Measurements from ENCODE around the gene ABCA3. TPM values are rescaled to one million over a fixed set of nuclear protein-coding genes. Genes with fewer than 3 reads are reported as not detected.

Gene ABCA3
- total RNA-seq, 4 donors from 2014 or later: 6.8 to 17.9 (median 11.0) TPM

DNA sequence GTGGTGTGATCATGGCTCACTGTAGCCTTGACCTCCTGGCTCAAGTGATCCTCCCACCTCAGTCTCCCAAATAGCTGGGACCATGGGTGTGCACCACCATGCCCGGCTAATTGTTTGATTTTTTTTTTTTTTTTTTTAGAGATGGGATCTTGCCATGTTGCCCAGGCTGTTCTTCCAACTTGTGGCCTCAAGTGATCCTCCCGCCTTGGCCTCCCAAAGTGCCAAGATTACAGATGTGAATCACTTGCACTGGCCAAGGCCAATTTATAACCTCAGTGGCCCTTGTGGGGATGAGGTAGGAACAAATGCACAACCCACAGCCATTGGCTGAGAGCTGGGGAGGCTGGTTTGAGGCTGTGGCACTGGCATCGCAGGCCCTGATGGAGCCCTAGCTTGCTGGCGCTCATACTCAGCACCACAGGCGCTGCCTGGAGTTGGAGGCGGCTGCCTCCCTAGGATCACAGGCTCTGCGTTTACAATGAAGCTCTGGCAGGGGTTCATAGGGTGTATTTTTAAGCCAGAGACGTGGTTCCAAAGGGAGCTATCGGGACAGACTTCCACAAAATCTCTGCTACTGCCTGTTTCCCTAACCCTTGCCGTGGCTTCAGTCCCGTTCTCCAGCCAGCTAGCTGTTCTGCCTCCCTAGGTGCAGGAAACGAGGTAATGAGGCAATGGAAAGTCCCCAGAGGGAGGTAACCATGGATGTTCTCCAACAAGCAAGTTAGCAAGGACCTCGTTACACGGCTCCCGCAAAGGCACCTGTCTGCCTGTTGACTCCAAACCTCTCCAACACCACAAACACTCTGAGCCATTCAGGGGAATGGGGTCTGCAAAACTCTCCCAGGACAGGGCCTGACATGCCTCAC, 2.9 kb downstream of the ABCA3 start:
- no peak overlapping the region for H3K27ac ChIP-seq

GRCh38 chr16:2335286-2335895, 5.1 kb downstream of the ABCA3 start:
- WGBS: 85% methylated on average over 8 of the region's 8 CpGs
- H3K4me3 ChIP-seq: no peak overlapping the region

More for the DNA sequence above, 2.9 kb downstream of the ABCA3 start:
- Histone ChIP-seq H3K36me3 (no peaks in the 10 kb centered on the region), H3K4me3 (no peak overlapping the region), H3K4me1 (peaks cover 29% of the 10 kb centered on the region), H3K9me3 (no peaks in the 10 kb centered on the region), H3K27me3 (no peaks in the 10 kb centered on the region)
- DNase-seq (ENCODE audit: low spot score in 2 of 2): no peak
- 69% methylated on average over 15 of the region's 15 CpGs for WGBS
- no peak for TF ChIP-seq POLR2AphosphoS5 (IDR thresholded peaks at IDR 0.05)
- TF ChIP-seq EP300 (IDR thresholded peaks at IDR 0.05): no peak
- TF ChIP-seq, protein P1, sequence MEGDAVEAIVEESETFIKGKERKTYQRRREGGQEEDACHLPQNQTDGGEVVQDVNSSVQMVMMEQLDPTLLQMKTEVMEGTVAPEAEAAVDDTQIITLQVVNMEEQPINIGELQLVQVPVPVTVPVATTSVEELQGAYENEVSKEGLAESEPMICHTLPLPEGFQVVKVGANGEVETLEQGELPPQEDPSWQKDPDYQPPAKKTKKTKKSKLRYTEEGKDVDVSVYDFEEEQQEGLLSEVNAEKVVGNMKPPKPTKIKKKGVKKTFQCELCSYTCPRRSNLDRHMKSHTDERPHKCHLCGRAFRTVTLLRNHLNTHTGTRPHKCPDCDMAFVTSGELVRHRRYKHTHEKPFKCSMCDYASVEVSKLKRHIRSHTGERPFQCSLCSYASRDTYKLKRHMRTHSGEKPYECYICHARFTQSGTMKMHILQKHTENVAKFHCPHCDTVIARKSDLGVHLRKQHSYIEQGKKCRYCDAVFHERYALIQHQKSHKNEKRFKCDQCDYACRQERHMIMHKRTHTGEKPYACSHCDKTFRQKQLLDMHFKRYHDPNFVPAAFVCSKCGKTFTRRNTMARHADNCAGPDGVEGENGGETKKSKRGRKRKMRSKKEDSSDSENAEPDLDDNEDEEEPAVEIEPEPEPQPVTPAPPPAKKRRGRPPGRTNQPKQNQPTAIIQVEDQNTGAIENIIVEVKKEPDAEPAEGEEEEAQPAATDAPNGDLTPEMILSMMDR (IDR thresholded peaks at IDR 0.05): no peak
- no peak for TF ChIP-seq POLR2A (IDR thresholded peaks at IDR 0.05)

DNA sequence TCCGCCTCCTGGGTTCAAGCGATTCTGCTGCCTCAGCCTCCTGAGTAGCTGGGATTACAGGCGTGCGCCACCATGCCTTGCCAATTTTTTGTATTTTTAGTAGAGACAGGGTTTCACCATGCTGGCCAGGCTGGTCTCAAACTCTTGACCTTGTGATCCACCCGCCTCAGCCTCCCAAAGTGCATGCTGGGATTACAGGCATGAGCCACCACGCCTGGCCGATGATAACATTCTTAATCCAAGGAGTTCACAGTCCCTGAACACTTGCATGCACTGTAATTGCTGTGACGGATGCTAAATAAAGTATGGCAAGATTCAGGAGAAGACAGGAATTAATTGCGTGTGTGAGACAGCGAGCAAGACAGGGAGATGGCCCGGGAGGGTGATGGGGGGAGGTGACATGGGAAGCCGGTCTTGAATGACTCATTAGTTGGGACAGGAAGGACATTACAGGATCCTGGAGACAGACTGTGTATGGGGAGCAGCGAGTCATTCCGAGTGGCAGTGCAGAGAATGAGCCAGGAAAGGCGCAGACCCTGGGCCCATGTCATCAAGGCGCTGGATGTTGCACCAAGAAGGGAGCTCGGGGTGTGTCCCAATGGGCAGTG, 6.7 kb downstream of the ABCA3 start:
- H3K9me3 ChIP-seq: no peaks in the 10 kb centered on the region
- no peak overlapping the region for H3K27ac ChIP-seq
- H3K4me1 ChIP-seq: peaks cover 4% of the 10 kb centered on the region
- 85% methylated on average over 17 of the region's 17 CpGs for WGBS
- no peaks in the 10 kb centered on the region for H3K36me3 ChIP-seq
- no peak for DNase-seq (ENCODE audit: low spot score in 2 of 2)
- H3K4me3 ChIP-seq: no peak overlapping the region
- H3K27me3 ChIP-seq: no peaks in the 10 kb centered on the region
- no peak for TF ChIP-seq POLR2A (IDR thresholded peaks at IDR 0.05)
- no peak for TF ChIP-seq EP300 (IDR thresholded peaks at IDR 0.05)
- no peak for TF ChIP-seq POLR2AphosphoS5 (IDR thresholded peaks at IDR 0.05)

More at GRCh38 chr16:2335286-2335895, 5.1 kb downstream of the ABCA3 start:
- Histone ChIP-seq H3K9me3 (no peaks in the 10 kb centered on the region), H3K36me3 (no peaks in the 10 kb centered on the region), H3K4me1 (peaks cover 16% of the 10 kb centered on the region), H3K27ac (no peak overlapping the region), H3K27me3 (no peaks in the 10 kb centered on the region)
- DNase-seq (ENCODE audit: low spot score in 2 of 2): no peak
- TF ChIP-seq, protein P1 (IDR thresholded peaks at IDR 0.05): no peak
- TF ChIP-seq EP300 (IDR thresholded peaks at IDR 0.05): no peak
- TF ChIP-seq POLR2AphosphoS5 (IDR thresholded peaks at IDR 0.05): no peak
- no peak for TF ChIP-seq POLR2A (IDR thresholded peaks at IDR 0.05)

DNA sequence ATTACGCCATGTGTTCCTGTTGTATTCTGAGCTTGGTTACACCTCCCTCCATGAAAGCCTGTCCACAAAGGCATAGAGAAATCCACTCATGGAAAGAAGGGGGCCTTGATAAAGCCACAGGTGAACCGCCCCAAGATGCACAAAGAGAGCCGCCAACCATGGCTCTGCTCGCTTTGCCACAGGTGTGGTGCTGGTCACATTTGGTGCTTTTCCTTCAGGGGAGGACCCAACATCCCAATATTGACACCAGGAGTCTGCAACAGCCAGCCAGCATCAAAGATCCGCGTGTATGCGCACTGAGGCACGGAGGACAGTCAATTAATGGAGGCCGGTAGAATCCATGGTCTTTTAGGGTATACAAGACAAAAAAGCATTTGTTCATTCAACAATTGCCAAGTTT, 7.3 kb downstream of the ABCA3 start:
- H3K4me3 ChIP-seq: no peak overlapping the region
- H3K9me3 ChIP-seq: no peaks in the 10 kb centered on the region
- TF ChIP-seq, protein P1 (IDR thresholded peaks at IDR 0.05): no peak
- TF ChIP-seq EP300 (IDR thresholded peaks at IDR 0.05): no peak
- TF ChIP-seq POLR2A (IDR thresholded peaks at IDR 0.05): no peak
- TF ChIP-seq POLR2AphosphoS5 (IDR thresholded peaks at IDR 0.05): no peak
- H3K4me1 ChIP-seq: peaks cover 2% of the 10 kb centered on the region
- no peaks in the 10 kb centered on the region for H3K27me3 ChIP-seq
- WGBS: 97% methylated on average over 9 of the region's 9 CpGs
- H3K27ac ChIP-seq: no peak overlapping the region
- no peaks in the 10 kb centered on the region for H3K36me3 ChIP-seq
- DNase-seq (ENCODE audit: low spot score in 2 of 2): no peak

GRCh38 chr16:2331931-2332267, 8.6 kb downstream of the ABCA3 start:
- Histone ChIP-seq H3K27ac (no peak overlapping the region), H3K27me3 (no peaks in the 10 kb centered on the region), H3K36me3 (no peaks in the 10 kb centered on the region), H3K4me1 (no peaks in the 10 kb centered on the region), H3K9me3 (no peaks in the 10 kb centered on the region), H3K4me3 (no peak overlapping the region)
- TF ChIP-seq, protein P1 (IDR thresholded peaks at IDR 0.05): no peak
- TF ChIP-seq EP300 (IDR thresholded peaks at IDR 0.05) (no peak), POLR2AphosphoS5 (IDR thresholded peaks at IDR 0.05) (no peak), POLR2A (IDR thresholded peaks at IDR 0.05) (no peak)
- no peak for DNase-seq (ENCODE audit: low spot score in 2 of 2)
- 84% methylated on average over 5 of the region's 5 CpGs for WGBS

Measured in suprapubic skin (tissue), 4 donors.